Activated CD8-positive, alpha-beta T cell treated with anti-CD3 and anti-CD28 coated beads for 36 hours (primary cell): ENCODE measurements around the gene PRR7. TPM values are rescaled to one million over a fixed set of nuclear protein-coding genes. Genes with fewer than 3 reads are reported as not detected.

Source experiments
- ATAC-seq: fragments of 200-7000 bp; cut with Tn5 transposase; one replicate; pipeline ENCODE4 v1.10.0; 2021; ENCODE audit warnings: mild to moderate bottlenecking, moderate library complexity
- CTCF ChIA-PET: fragments of 350-600 bp; sonication (Branson Sonifier 250); formaldehyde crosslinking; loops from one replicate; lab custom pipeline; 2021; ENCODE audit warnings: antibody characterized with exemption; lab: Charles Lee
- POLR2A ChIA-PET: fragments of 350-600 bp; sonication (Branson Sonifier 250); formaldehyde crosslinking; loops from one replicate; lab custom pipeline; 2021; ENCODE audit warnings: antibody characterized with exemption; lab: Charles Lee
- DNase-seq: peaks from one replicate; pipeline ENCODE4 v3.0.0-alpha.2; 2020
- H3K27ac Mint-ChIP-seq: one replicate; pipeline ENCODE4 v1.8.0; 2021; ENCODE audit warnings: mild to moderate bottlenecking, mixed read lengths
- H3K27me3 Mint-ChIP-seq: one replicate; pipeline ENCODE4 v1.8.0; 2021; ENCODE audit warnings: mixed read lengths
- H3K36me3 Mint-ChIP-seq: one replicate; pipeline ENCODE4 v1.8.0; 2021; ENCODE audit warnings: low read depth, mixed read lengths
- H3K4me1 Mint-ChIP-seq: one replicate; pipeline ENCODE4 v1.8.0; 2021; ENCODE audit warnings: low read depth, mixed read lengths
- H3K4me3 Mint-ChIP-seq: one replicate; pipeline ENCODE4 v1.8.0; 2021; ENCODE audit warnings: mild to moderate bottlenecking, moderate library complexity, mixed read lengths
- H3K9me3 Mint-ChIP-seq: one replicate; pipeline ENCODE4 v1.8.0; 2021; ENCODE audit warnings: mixed read lengths
- CTCF ChIP-seq: fragments of 200-600 bp; IDR thresholded peaks from one replicate; pipeline ENCODE4 v1.8.0; 2022; ENCODE audit warnings: antibody characterized with exemption, mild to moderate bottlenecking
- intact Hi-C: fragments of 100-400 bp; cut with micrococcal nuclease; formaldehyde crosslinking; loops from one replicate; pipeline ENCODE4 v1.10.0; 2022
- total RNA-seq, 2 experiments: library from RNA; stranded (reverse); gene quantifications; one replicate each; pipeline ENCODE4 v1.2.3, GENCODE V29; 2021

The PRR7 gene
- total RNA-seq, 2 experiments from 2014 or later, result 32.6 to 36.4 TPM

- Mint-ChIP-seq H3K4me3 (peak overlapping the region; percentile 83), H3K27me3 (no peaks in the 10 kb centered on the region), H3K9me3 (no peaks in the 10 kb centered on the region), H3K27ac (peak overlapping the region; percentile 92), H3K36me3 (peaks cover 12% of the 10 kb centered on the region), H3K4me1 (peaks cover 27% of the 10 kb centered on the region)
- ATAC-seq (peak; percentile 55), DNase-seq (peak; percentile 95)
- peak; percentile 93 for TF ChIP-seq CTCF
- ChIA-PET POLR2A (interaction anchor here (0.6 to 22.1 kb wide), 19 partner anchors 11 to 143 kb away, joined by 3 to 606 read pairs (median 6); partner anchors contain the start of genes DBN1, GRK6, PDLIM7 and PFN3), CTCF (interaction anchor here (0.7 to 17.9 kb wide), 38 partner anchors 9 to 344 kb away, joined by 3 to 415 read pairs (median 6); partner anchors contain the start of genes F12, GRK6, LMAN2 and MXD3)
- intact Hi-C loops, result loop anchor here (2.0 to 5.0 kb wide), 2 partner anchors 42 to 52 kb away; partner anchors contain the start of gene PDLIM7
These were observed 8.5 kb downstream of the PRR7 start for GRCh38 chr5:177455036-177455660.

GRCh38 chr5:177455661-177456590, 9.3 kb downstream of the PRR7 start:
- H3K36me3 Mint-ChIP-seq, result peaks cover 12% of the 10 kb centered on the region
- TF ChIP-seq CTCF, result peak; percentile 82
- ChIA-PET CTCF (interaction anchor here (0.7 to 17.9 kb wide), 36 partner anchors 8 to 345 kb away, joined by 3 to 415 read pairs (median 8); partner anchors contain the start of genes F12, GRK6, LMAN2 and MXD3), POLR2A (interaction anchor here (0.6 to 22.1 kb wide), 19 partner anchors 12 to 143 kb away, joined by 3 to 606 read pairs (median 6); partner anchors contain the start of genes DBN1, GRK6, PDLIM7 and PFN3)
- H3K4me1 Mint-ChIP-seq, result peaks cover 27% of the 10 kb centered on the region
- peak overlapping the region; percentile 83 for H3K4me3 Mint-ChIP-seq
- intact Hi-C loops, result loop anchor here (2.0 to 5.0 kb wide), 2 partner anchors 41 to 53 kb away; partner anchors contain the start of gene PDLIM7
- H3K9me3 Mint-ChIP-seq, result no peaks in the 10 kb centered on the region
- H3K27me3 Mint-ChIP-seq, result no peaks in the 10 kb centered on the region
- H3K27ac Mint-ChIP-seq, result peak overlapping the region; percentile 92
- DNase-seq, result peak; percentile 99
- ATAC-seq, result peak; percentile 33

GRCh38 chr5:177456591-177456964, 10.0 kb downstream of the PRR7 start:
- peak overlapping the region; percentile 92 for H3K27ac Mint-ChIP-seq
- ATAC-seq (no peak), DNase-seq (no peak)
- ChIA-PET POLR2A (interaction anchor here (0.7 to 22.1 kb wide), 7 partner anchors 13 to 67 kb away, joined by 3 to 294 read pairs (median 6); partner anchors contain the start of genes DBN1 and PRR7), CTCF (interaction anchor here (0.9 to 6.8 kb wide), 26 partner anchors 8 to 151 kb away, joined by 3 to 102 read pairs (median 6); partner anchors contain the start of genes LMAN2, MXD3, PDLIM7 and PRR7)
- H3K27me3 Mint-ChIP-seq, result no peaks in the 10 kb centered on the region
- H3K36me3 Mint-ChIP-seq, result peaks cover 16% of the 10 kb centered on the region
- intact Hi-C loops, result loop anchor here (5.0 kb wide), 1 partner anchor 41 kb away; the partner anchor contains the start of gene PDLIM7
- H3K4me1 Mint-ChIP-seq, result peaks cover 29% of the 10 kb centered on the region
- H3K4me3 Mint-ChIP-seq, result peak overlapping the region; percentile 83
- H3K9me3 Mint-ChIP-seq, result no peaks in the 10 kb centered on the region
- TF ChIP-seq CTCF, result peak; percentile 12

GRCh38 chr5:177456976-177457851, 10.6 kb downstream of the PRR7 start:
- no peaks in the 10 kb centered on the region for H3K27me3 Mint-ChIP-seq
- H3K27ac Mint-ChIP-seq, result peak overlapping the region; percentile 69
- H3K4me3 Mint-ChIP-seq, result peak overlapping the region; percentile 49
- peaks cover 30% of the 10 kb centered on the region for H3K4me1 Mint-ChIP-seq
- intact Hi-C loops, result loop anchor here (5.0 kb wide), 1 partner anchor 40 kb away; the partner anchor contains the start of gene PDLIM7
- ATAC-seq (peak; percentile 65), DNase-seq (peak; percentile 81)
- ChIA-PET POLR2A (interaction anchor here (0.7 to 22.1 kb wide), 9 partner anchors 8 to 67 kb away, joined by 3 to 294 read pairs (median 4); partner anchors contain the start of genes DBN1 and PRR7), CTCF (interaction anchor here (0.6 to 6.8 kb wide), 32 partner anchors 9 to 151 kb away, joined by 3 to 102 read pairs (median 5); partner anchors contain the start of genes LMAN2, MXD3, PDLIM7 and PRR7)
- H3K36me3 Mint-ChIP-seq, result peaks cover 20% of the 10 kb centered on the region
- TF ChIP-seq CTCF, result no peak
- H3K9me3 Mint-ChIP-seq, result no peaks in the 10 kb centered on the region
